Measurements from ENCODE around the gene PRKN.

GRCh38 chr6:162187168-162187935 lies 540.2 kb downstream of the PRKN start:
- TF ChIP-seq REST (tag by site-specific recombination; IDR thresholded peaks at IDR 0.05) = no peak
- TF ChIP-seq CTCF (tag by site-specific recombination; IDR thresholded peaks at IDR 0.05) = no peak
- no peak for TF ChIP-seq PATZ1 (tag by site-specific recombination; IDR thresholded peaks at IDR 0.05)
- no peak for TF ChIP-seq ZNF621 (tag by site-specific recombination; IDR thresholded peaks at IDR 0.05)
- no peak for TF ChIP-seq ZBTB1 (tag by site-specific recombination; IDR thresholded peaks at IDR 0.05)
- no peak for TF ChIP-seq ZBTB11 (tag by site-specific recombination; conservative IDR thresholded peaks at IDR 0.05; ENCODE audit: low read depth)
- no peak for TF ChIP-seq ZNF518A (tag by site-specific recombination; conservative IDR thresholded peaks at IDR 0.05; ENCODE audit: low read depth)
- no peak for TF ChIP-seq SP3 (tag by site-specific recombination; IDR thresholded peaks at IDR 0.05)
- no peak for TF ChIP-seq ZNF302 (tag by site-specific recombination; IDR thresholded peaks at IDR 0.05; ENCODE audit: low read depth)
- TF ChIP-seq HOXC10 (CRISPR knock-in tag; IDR thresholded peaks at IDR 0.05) = no peak
- no peak for TF ChIP-seq KLF16 (tag by site-specific recombination; IDR thresholded peaks at IDR 0.05)
- no peak for TF ChIP-seq FEZF1 (tag by site-specific recombination; IDR thresholded peaks at IDR 0.05)
